ENCODE results near the gene COL4A1. TPM values are rescaled to one million over a fixed set of nuclear protein-coding genes. Genes with fewer than 3 reads are reported as not detected.

The COL4A1 gene
- total RNA-seq, 1 experiment from 2014 or later, result 591 TPM

- no peaks in the 10 kb centered on the region for H3K27me3 ChIP-seq (replicated peaks)
- H3K9me3 ChIP-seq (replicated peaks), result no peaks in the 10 kb centered on the region
- H3K4me1 ChIP-seq (replicated peaks), result peaks cover 65% of the 10 kb centered on the region
- H3K36me3 ChIP-seq, result peaks cover 21% of the 10 kb centered on the region
- no peak overlapping the region for H3K4me3 ChIP-seq
- peak; percentile 46 to 58 for DNase-seq (ENCODE audit: low read depth in 1 of 2, low spot score in 2 of 2)
- H3K27ac ChIP-seq, result peak overlapping the region; percentile 5; the same call in 1 of the 2 replicates
These were observed 44.3 kb downstream of the COL4A1 start for GRCh38 chr13:110262508-110263291.

GRCh38 chr13:110262082-110262436 lies 44.9 kb downstream of the COL4A1 start:
- Histone ChIP-seq H3K27ac (peak overlapping the region; percentile 5; the same call in 1 of the 2 replicates), H3K9me3 (replicated peaks) (no peaks in the 10 kb centered on the region), H3K4me1 (replicated peaks) (peaks cover 68% of the 10 kb centered on the region), H3K4me3 (no peak overlapping the region), H3K27me3 (replicated peaks) (no peaks in the 10 kb centered on the region), H3K36me3 (peaks cover 21% of the 10 kb centered on the region)
- DNase-seq (ENCODE audit: low read depth in 1 of 2, low spot score in 2 of 2), result peak in 1 of 2 experiments; percentile 44

- no peak overlapping the region for H3K4me3 ChIP-seq
- H3K36me3 ChIP-seq, result peaks cover 21% of the 10 kb centered on the region
- H3K4me1 ChIP-seq (replicated peaks), result peaks cover 71% of the 10 kb centered on the region
- peak in 1 of 2 experiments; percentile 52 for DNase-seq (ENCODE audit: low read depth in 1 of 2, low spot score in 2 of 2)
- no peaks in the 10 kb centered on the region for H3K9me3 ChIP-seq (replicated peaks)
- H3K27ac ChIP-seq, result 0 out of 2 replicates have a peak overlapping the region, but pooled peaks have one; percentile 6
- no peaks in the 10 kb centered on the region for H3K27me3 ChIP-seq (replicated peaks)
These were observed 45.5 kb downstream of the COL4A1 start for GRCh38 chr13:110261166-110262081.

GRCh38 chr13:110259651-110260050 lies 47.3 kb downstream of the COL4A1 start:
- no peak overlapping the region for H3K4me3 ChIP-seq
- peak overlapping the region; percentile 16 for H3K27ac ChIP-seq
- no peaks in the 10 kb centered on the region for H3K9me3 ChIP-seq (replicated peaks)
- DNase-seq (ENCODE audit: low read depth in 1 of 2, low spot score in 2 of 2), result no peak
- peaks cover 69% of the 10 kb centered on the region for H3K4me1 ChIP-seq (replicated peaks)
- H3K27me3 ChIP-seq (replicated peaks), result no peaks in the 10 kb centered on the region
- H3K36me3 ChIP-seq, result peaks cover 15% of the 10 kb centered on the region

GRCh38 chr13:110258876-110259631 lies 47.9 kb downstream of the COL4A1 start:
- no peaks in the 10 kb centered on the region for H3K27me3 ChIP-seq (replicated peaks)
- no peak overlapping the region for H3K4me3 ChIP-seq
- H3K9me3 ChIP-seq (replicated peaks), result no peaks in the 10 kb centered on the region
- peak overlapping the region; percentile 16 for H3K27ac ChIP-seq
- peaks cover 13% of the 10 kb centered on the region for H3K36me3 ChIP-seq
- peak in 1 of 2 experiments; percentile 42 for DNase-seq (ENCODE audit: low read depth in 1 of 2, low spot score in 2 of 2)
- H3K4me1 ChIP-seq (replicated peaks), result peaks cover 71% of the 10 kb centered on the region

- Histone ChIP-seq H3K4me3 (no peak overlapping the region), H3K36me3 (peaks cover 13% of the 10 kb centered on the region), H3K4me1 (replicated peaks) (peaks cover 59% of the 10 kb centered on the region), H3K27ac (no peak overlapping the region; the same call in 1 of the 2 replicates), H3K9me3 (replicated peaks) (no peaks in the 10 kb centered on the region), H3K27me3 (replicated peaks) (no peaks in the 10 kb centered on the region)
- DNase-seq (ENCODE audit: low read depth in 1 of 2, low spot score in 2 of 2), result no peak
These were observed 49.5 kb downstream of the COL4A1 start for GRCh38 chr13:110257408-110257807.

- peaks cover 48% of the 10 kb centered on the region for H3K4me1 ChIP-seq (replicated peaks)
- H3K27ac ChIP-seq, result no peak overlapping the region
- peaks cover 7% of the 10 kb centered on the region for H3K36me3 ChIP-seq
- no peak overlapping the region for H3K4me3 ChIP-seq
- H3K9me3 ChIP-seq (replicated peaks), result no peaks in the 10 kb centered on the region
- no peaks in the 10 kb centered on the region for H3K27me3 ChIP-seq (replicated peaks)
- peak in 1 of 2 experiments; percentile 38 for DNase-seq (ENCODE audit: low read depth in 1 of 2, low spot score in 2 of 2)
These were observed 50.6 kb downstream of the COL4A1 start for GRCh38 chr13:110256126-110256905.

GRCh38 chr13:110254751-110255553 lies 52.0 kb downstream of the COL4A1 start:
- Histone ChIP-seq H3K9me3 (replicated peaks) (no peaks in the 10 kb centered on the region), H3K27me3 (replicated peaks) (no peaks in the 10 kb centered on the region), H3K4me1 (replicated peaks) (peaks cover 50% of the 10 kb centered on the region), H3K4me3 (no peak overlapping the region), H3K27ac (peak overlapping the region; percentile 74), H3K36me3 (peaks cover 3% of the 10 kb centered on the region; the same call in 1 of the 2 replicates)
- peak; percentile 61 to 73 for DNase-seq (ENCODE audit: low read depth in 1 of 2, low spot score in 2 of 2)

GRCh38 chr13:110254151-110254679 lies 52.7 kb downstream of the COL4A1 start:
- H3K9me3 ChIP-seq (replicated peaks), result no peaks in the 10 kb centered on the region
- H3K4me1 ChIP-seq (replicated peaks), result peaks cover 50% of the 10 kb centered on the region
- H3K27me3 ChIP-seq (replicated peaks), result no peaks in the 10 kb centered on the region
- H3K27ac ChIP-seq, result peak overlapping the region; percentile 74
- DNase-seq (ENCODE audit: low read depth in 1 of 2, low spot score in 2 of 2), result peak; percentile 64 to 78
- H3K36me3 ChIP-seq, result peaks cover 3% of the 10 kb centered on the region
- no peak overlapping the region for H3K4me3 ChIP-seq

- H3K9me3 ChIP-seq (replicated peaks), result no peaks in the 10 kb centered on the region
- peak in 1 of 2 experiments; percentile 40 for DNase-seq (ENCODE audit: low read depth in 1 of 2, low spot score in 2 of 2)
- H3K4me1 ChIP-seq (replicated peaks), result peaks cover 66% of the 10 kb centered on the region
- no peaks in the 10 kb centered on the region for H3K27me3 ChIP-seq (replicated peaks)
- peaks cover 16% of the 10 kb centered on the region for H3K36me3 ChIP-seq
- H3K4me3 ChIP-seq, result no peak overlapping the region
- H3K27ac ChIP-seq, result no peak overlapping the region
These were observed 55.7 kb downstream of the COL4A1 start for GRCh38 chr13:110251193-110251819.

GRCh38 chr13:110250258-110250891 lies 56.6 kb downstream of the COL4A1 start:
- Histone ChIP-seq H3K27me3 (replicated peaks) (no peaks in the 10 kb centered on the region), H3K4me3 (no peak overlapping the region), H3K27ac (peak overlapping the region; percentile 41), H3K4me1 (replicated peaks) (peaks cover 70% of the 10 kb centered on the region), H3K9me3 (replicated peaks) (no peaks in the 10 kb centered on the region), H3K36me3 (peaks cover 16% of the 10 kb centered on the region)
- DNase-seq (ENCODE audit: low read depth in 1 of 2, low spot score in 2 of 2), result peak; percentile 47 to 59
